Neural crest cell (in vitro differentiated cells): ENCODE data around the gene GRIP2. TPM values are rescaled to one million over a fixed set of nuclear protein-coding genes. Genes with fewer than 3 reads are reported as not detected.

Source experiments
- DNase-seq: peaks from one replicate; pipeline ENCODE4 v3.0.0; 2021; ENCODE audit warnings: low read depth, mixed read lengths, low spot score
- H3K27ac Mint-ChIP-seq: one replicate; pipeline ENCODE4 v1.8.0; 2021; ENCODE audit warnings: mild to moderate bottlenecking, mixed read lengths; ENCODE audit not compliant: unreplicated experiment
- H3K27me3 Mint-ChIP-seq: 2 replicates; pipeline ENCODE4 v1.8.0; 2021; ENCODE audit warnings: low read depth, mild to moderate bottlenecking, mixed read lengths
- H3K36me3 Mint-ChIP-seq: 2 replicates; pipeline ENCODE4 v1.8.0; 2021; ENCODE audit warnings: low read depth, mild to moderate bottlenecking, mixed read lengths
- H3K4me1 Mint-ChIP-seq: 2 replicates; pipeline ENCODE4 v1.8.0; 2021; ENCODE audit warnings: mixed read lengths
- H3K4me3 Mint-ChIP-seq: one replicate; pipeline ENCODE4 v1.8.0; 2021; ENCODE audit warnings: mild to moderate bottlenecking, mixed read lengths
- H3K9me3 Mint-ChIP-seq: 2 replicates; pipeline ENCODE4 v1.8.0; 2021; ENCODE audit warnings: mixed read lengths
- total RNA-seq: library from RNA; stranded (reverse); gene quantifications from 2 replicates; pipeline ENCODE4 v1.2.1, GENCODE V29; 2021
- TF ChIP-seq, protein P1 (sequence below): fragments of 200-600 bp; sonication (generic); conservative IDR thresholded peaks from 2 replicates; pipeline ENCODE4 v1.5.0; 2021; ENCODE audit warnings: antibody characterized with exemption, mild to moderate bottlenecking

The GRIP2 gene
- total RNA-seq, 1 donor from 2014 or later = 3.2 TPM

- H3K36me3 Mint-ChIP-seq = no peaks in the 10 kb centered on the region
- peaks cover 39% of the 10 kb centered on the region for H3K4me1 Mint-ChIP-seq
- TF ChIP-seq, protein P1, sequence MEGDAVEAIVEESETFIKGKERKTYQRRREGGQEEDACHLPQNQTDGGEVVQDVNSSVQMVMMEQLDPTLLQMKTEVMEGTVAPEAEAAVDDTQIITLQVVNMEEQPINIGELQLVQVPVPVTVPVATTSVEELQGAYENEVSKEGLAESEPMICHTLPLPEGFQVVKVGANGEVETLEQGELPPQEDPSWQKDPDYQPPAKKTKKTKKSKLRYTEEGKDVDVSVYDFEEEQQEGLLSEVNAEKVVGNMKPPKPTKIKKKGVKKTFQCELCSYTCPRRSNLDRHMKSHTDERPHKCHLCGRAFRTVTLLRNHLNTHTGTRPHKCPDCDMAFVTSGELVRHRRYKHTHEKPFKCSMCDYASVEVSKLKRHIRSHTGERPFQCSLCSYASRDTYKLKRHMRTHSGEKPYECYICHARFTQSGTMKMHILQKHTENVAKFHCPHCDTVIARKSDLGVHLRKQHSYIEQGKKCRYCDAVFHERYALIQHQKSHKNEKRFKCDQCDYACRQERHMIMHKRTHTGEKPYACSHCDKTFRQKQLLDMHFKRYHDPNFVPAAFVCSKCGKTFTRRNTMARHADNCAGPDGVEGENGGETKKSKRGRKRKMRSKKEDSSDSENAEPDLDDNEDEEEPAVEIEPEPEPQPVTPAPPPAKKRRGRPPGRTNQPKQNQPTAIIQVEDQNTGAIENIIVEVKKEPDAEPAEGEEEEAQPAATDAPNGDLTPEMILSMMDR = no peak
- H3K27ac Mint-ChIP-seq = peak overlapping the region; percentile 35
- no peak overlapping the region for H3K4me3 Mint-ChIP-seq
- no peak for DNase-seq
- no peaks in the 10 kb centered on the region for H3K9me3 Mint-ChIP-seq
- H3K27me3 Mint-ChIP-seq = no peaks in the 10 kb centered on the region
Observed at GRCh38 chr3:14560110-14560509, 20.0 kb upstream of the GRIP2 start.

DNA sequence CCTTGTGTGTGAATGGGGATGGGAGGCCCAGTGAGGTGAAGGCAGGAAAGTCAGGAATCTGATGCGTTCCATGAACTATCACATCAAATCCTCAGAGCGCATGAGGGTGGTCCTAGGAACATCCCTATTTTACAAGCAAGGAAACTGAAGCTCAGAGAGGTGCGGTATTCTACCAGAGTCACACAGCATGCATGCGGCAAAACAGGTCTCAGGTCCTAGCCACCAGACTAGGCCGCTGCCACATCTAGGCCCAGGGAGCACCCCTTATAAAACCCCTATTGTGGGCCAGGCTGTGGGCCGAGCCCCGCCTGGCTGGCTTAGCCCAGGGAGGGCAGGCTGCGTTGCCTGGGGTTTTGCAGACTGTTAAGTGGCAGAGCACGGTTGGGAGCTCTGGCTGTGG, 17.9 kb upstream of the GRIP2 start:
- no peak for DNase-seq
- peaks cover 31% of the 10 kb centered on the region for H3K4me1 Mint-ChIP-seq
- no peaks in the 10 kb centered on the region for H3K27me3 Mint-ChIP-seq
- H3K9me3 Mint-ChIP-seq = no peaks in the 10 kb centered on the region
- no peak overlapping the region for H3K27ac Mint-ChIP-seq
- H3K4me3 Mint-ChIP-seq = no peak overlapping the region
- TF ChIP-seq, protein P1 = no peak
- no peaks in the 10 kb centered on the region for H3K36me3 Mint-ChIP-seq

GRCh38 chr3:14555835-14556234, 15.7 kb upstream of the GRIP2 start:
- no peaks in the 10 kb centered on the region for H3K9me3 Mint-ChIP-seq
- no peak overlapping the region for H3K4me3 Mint-ChIP-seq

DNA sequence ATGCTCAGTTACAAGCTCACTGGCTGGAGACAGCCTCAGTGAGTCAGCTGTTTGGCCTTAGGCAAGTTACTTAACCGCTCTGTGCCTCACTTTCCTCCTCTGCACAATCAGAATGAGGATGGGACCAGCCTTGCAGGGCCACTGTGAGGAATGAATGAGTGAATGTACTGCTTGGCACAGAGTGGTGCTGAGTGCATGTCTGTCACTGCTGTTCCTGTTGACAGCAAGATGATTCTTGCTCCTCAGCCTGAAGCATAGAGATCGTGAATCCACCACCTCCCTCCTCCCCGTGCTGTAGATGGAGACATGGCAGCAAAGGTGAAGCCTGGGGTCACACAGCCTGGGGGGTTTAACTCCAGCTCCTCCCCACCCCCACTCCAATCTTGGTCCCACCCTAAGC, 14.6 kb upstream of the GRIP2 start:
- Mint-ChIP-seq H3K27ac (peak overlapping the region; percentile 71), H3K4me3 (no peak overlapping the region), H3K27me3 (no peaks in the 10 kb centered on the region), H3K4me1 (peaks cover 15% of the 10 kb centered on the region), H3K36me3 (no peaks in the 10 kb centered on the region), H3K9me3 (no peaks in the 10 kb centered on the region)
- TF ChIP-seq, protein P1 = no peak
- no peak for DNase-seq

More at GRCh38 chr3:14555835-14556234, 15.7 kb upstream of the GRIP2 start:
- no peak for DNase-seq
- Mint-ChIP-seq H3K4me1 (peaks cover 15% of the 10 kb centered on the region), H3K27ac (no peak overlapping the region), H3K36me3 (no peaks in the 10 kb centered on the region), H3K27me3 (no peaks in the 10 kb centered on the region)
- TF ChIP-seq, protein P1 = no peak

DNA sequence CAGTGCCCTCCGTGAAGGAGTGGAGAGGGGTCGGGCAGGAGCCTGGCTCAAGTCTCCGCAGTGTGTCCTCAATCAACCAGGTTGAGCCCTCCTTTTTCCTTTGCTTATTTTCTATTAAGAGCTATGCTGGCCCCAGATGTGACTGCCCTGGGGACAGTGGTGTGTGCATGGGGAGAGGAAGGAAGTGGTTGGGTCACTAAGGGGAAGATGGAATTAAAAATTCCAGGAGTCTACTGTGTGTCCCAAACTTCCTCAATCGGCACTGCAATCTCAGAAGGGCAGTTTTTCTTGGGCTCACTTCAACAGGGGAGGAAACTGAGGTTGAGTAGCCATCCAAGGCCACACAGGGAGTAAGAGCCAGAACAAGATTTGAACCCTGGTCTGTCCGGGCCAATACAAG, 13.7 kb upstream of the GRIP2 start:
- H3K27me3 Mint-ChIP-seq = peaks cover 1% of the 10 kb centered on the region
- H3K4me3 Mint-ChIP-seq = no peak overlapping the region
- no peak overlapping the region for H3K27ac Mint-ChIP-seq
- DNase-seq = no peak
- no peaks in the 10 kb centered on the region for H3K36me3 Mint-ChIP-seq
- TF ChIP-seq, protein P1 = no peak
- H3K9me3 Mint-ChIP-seq = no peaks in the 10 kb centered on the region
- H3K4me1 Mint-ChIP-seq = peaks cover 15% of the 10 kb centered on the region

DNA sequence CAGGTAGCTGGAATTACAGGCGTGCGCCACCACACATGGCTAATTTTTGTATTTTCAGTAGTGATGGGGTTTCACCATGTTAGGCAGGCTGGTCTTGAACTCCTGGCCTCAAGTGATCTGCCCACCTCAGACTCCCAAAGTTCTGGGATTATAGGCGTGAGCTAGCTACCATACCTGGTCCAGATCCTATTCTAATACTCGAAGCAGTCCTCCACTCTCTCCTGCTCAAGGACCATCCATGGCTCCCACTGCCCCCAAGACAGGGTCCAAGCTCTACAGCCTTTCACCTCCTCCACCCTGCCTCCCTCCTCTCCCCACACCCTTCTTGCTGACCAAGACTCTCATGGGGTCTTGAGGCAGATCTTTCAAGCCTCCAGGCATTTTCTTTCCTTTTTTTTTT, 12.6 kb upstream of the GRIP2 start:
- TF ChIP-seq, protein P1 = no peak

More for the DNA sequence above, 12.6 kb upstream of the GRIP2 start:
- no peak overlapping the region for H3K4me3 Mint-ChIP-seq
- H3K4me1 Mint-ChIP-seq = peaks cover 23% of the 10 kb centered on the region
- H3K9me3 Mint-ChIP-seq = no peaks in the 10 kb centered on the region
- DNase-seq = no peak
- peaks cover 3% of the 10 kb centered on the region for H3K27me3 Mint-ChIP-seq
- H3K36me3 Mint-ChIP-seq = no peaks in the 10 kb centered on the region
- H3K27ac Mint-ChIP-seq = no peak overlapping the region
